ENCODE data around the gene NCOA7.
"Not testable (repeated sequence)": the region's sequence is repeated elsewhere in the genome, so short reads cannot be mapped to it uniquely, and the experiment has no call there.

NCOA7 gene

DNA sequence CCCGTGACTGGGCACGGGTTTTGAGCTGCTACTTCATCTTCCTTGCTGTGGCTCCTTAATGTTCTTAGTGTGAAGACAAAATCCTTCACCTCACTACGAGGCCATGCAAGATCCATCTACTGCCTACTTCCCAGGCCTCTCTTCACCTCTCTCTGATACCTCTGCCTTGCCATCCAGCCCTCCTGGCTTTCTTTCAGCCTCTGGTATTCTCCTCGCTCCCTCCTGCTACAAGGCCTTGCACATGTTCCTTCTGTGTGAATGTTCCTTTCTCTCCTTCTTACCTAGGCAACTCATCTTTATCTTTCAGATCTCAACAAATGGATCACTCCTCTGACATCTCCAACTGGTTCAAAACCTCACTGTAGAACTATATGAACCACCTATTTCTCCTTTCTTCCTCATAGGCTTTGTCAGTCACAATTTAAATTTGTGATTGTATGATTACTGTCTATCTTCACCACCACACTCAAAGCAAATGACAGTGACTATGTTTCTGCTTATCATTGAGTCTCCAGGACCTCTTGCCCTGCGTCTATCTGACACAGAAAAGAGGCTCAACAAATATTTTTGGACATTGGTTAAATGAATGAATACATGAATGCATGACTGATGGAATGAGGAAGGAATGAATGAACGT lies 21.5 kb upstream of the NCOA7 start:
- no peak overlapping the region for H3K4me3 ChIP-seq (ENCODE audit: low read length)
- TF ChIP-seq ZNF274 (IDR thresholded peaks at IDR 0.05; ENCODE audit: low read depth, low read length), result no peak

DNA sequence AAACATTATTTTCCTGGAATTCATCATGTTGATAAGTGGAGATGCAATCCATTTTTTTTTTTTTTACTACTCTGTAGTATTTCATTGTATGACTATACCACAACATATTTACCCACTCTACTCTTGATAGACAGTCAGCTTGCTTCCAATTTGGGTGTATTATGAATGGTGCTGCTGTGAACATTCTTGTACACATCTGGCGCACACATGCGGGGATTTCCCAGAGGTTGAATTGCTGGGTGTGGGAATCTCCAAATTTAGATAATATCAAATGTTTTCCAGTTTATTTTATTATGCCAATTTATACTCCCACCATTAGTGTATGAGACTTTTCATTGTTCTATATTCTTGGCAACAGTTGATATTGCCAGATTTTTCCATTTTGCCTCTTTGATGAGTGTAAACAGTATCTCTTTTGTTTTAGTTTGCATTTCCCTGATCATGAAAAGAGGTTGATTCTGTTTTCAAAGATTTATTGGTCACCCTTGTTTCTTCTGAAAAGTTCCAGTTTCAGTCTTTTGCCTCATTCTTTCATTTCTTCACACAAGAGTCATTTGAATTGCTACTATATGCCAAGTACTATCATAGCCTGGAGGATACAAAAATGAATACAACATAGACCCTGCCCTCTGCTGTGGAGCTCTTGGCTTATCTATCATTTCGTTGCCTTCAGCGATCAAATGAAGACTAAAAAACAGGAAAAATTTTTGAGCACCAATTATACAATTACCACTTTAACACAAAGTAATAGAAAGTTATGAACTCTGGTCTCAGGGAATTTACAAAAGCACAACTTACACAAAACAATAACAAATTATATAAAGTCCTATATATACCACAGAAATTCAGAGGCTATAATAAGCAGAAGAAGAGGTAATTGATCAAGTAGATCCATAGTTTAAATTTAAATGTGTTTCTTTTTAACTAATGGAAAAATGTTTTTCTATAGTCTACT lies 17.1 kb upstream of the NCOA7 start:
- H3K4me3 ChIP-seq (ENCODE audit: low read length), result no peak overlapping the region
- no peak for TF ChIP-seq ZNF274 (IDR thresholded peaks at IDR 0.05; ENCODE audit: low read depth, low read length)

DNA sequence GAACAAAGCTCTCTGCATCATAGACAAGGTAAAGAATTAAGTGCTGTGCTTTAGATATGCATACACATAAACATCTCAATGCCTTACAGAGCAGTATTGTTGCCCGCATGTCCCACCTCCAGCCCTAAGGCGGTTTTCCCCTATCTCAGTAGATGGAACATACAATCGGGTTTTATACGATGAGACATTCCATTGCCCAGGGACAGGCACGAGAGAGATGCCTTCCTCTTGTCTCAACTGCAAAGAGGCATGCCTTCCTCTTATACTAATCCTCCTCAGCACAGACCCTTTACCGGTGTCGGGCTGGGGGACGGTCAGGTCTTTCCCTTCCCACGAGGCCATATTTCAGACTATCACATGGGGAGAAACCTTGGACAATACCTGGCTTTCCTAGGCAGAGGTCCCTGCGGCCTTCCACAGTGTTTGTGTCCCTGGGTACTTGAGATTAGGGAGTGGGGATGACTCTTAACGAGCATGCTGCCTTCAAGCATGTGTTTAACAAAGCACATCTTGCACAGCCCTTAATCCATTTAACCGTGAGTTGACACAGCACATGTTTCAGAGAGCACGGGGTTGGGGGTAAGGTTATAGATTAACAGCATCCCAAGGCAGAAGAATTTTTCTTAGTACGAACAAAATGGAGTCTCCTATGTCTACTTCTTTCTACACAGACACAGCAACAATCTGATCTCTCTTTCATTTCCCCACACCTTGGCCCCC lies 14.5 kb upstream of the NCOA7 start:
- not testable (repeated sequence) for H3K4me3 ChIP-seq (ENCODE audit: low read length)

DNA sequence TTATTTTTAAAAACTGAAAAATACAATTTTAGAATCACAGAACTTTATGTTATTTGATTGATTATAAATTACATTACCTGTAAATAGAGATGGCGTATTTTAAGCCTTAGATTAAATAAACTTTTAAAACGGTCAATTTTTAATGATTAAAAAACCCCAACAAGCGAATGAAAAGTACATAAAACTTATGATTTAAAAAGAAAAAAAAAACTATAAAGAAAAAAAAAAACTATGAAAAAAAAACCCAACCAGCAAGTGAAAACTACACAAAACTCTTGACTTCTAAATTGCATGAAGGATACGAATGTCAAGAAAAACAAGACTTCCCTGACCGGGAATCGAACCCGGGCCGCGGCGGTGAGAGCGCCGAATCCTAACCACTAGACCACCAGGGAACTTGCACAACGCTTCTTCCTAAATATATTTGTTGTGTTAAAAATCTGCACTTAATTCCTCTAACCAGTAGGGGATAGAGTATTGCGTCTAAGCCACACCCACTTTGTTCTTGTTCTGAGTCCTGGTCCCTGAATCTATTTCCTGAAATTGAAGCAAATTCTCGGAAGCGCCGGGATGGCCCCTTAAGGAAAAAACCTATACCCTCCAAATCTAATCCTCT lies 10.7 kb upstream of the NCOA7 start:
- peak overlapping the region; percentile 98 for H3K4me3 ChIP-seq (ENCODE audit: low read length)
- TF ChIP-seq ZNF274 (IDR thresholded peaks at IDR 0.05; ENCODE audit: low read depth, low read length), result no peak

DNA sequence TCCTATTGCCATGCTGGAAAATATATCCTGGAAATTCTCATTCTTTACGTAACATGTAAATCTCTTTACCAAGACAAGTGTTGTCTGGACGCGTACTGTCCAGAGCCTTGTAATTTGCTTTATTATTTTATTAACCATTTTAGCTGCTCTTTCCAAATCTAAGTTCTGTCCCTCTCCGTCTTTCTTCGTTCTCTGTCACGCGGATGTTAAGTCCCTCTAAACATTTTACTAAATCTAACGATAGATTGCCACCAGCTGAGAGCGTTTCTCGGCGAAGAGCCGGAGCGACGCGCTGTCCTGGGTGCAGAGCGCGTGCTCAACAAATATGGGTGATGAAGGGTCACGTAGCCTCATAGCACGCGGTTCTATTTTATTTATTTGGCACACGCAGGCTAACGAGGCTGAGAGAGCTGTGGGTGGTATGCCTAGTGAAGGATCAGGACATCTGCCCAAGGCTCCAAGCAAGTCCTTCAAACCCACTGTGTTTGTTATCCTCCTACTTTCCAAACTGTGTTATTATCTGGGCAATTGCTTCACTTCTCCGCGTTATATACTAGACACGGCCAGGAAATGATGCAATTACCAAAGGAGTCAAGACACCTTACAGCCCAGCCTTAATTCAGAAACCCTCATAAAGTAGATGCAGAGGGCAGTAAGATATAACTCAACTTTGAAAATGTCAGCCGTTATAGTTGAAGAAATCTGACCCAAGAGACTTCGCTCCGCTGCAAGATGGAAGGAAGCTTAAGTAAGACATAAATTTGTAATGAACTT lies 10.0 kb upstream of the NCOA7 start:
- peak overlapping the region; percentile 98 for H3K4me3 ChIP-seq (ENCODE audit: low read length)
- no peak for TF ChIP-seq ZNF274 (IDR thresholded peaks at IDR 0.05; ENCODE audit: low read depth, low read length)

DNA sequence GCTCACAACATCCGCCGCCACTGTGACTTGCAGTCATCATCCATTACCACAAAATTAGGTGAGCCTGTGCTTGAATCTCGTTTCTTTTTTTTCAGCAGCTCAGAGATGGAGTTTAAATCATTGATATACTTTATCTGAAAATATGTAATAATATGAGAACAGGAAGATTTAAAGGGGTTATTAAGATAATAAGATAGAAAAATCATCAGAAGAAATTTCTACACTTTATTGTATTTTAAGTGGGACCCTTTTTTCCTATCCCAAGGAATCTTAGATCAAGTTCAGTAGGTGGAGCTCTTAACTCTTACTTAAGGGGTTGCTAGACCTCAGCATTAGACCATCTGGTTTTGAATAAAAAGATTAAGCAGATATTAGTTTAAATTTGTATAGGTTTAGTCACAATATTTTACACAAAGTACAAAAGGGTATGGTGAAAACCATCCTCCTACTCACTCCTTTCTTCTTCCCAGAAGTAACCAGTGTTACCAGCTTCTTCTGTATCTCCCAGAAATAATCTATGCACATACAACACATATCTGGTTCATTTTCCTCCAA lies 9.4 kb upstream of the NCOA7 start:
- peak overlapping the region; percentile 98 for H3K4me3 ChIP-seq (ENCODE audit: low read length)
- no peak for TF ChIP-seq ZNF274 (IDR thresholded peaks at IDR 0.05; ENCODE audit: low read depth, low read length)

DNA sequence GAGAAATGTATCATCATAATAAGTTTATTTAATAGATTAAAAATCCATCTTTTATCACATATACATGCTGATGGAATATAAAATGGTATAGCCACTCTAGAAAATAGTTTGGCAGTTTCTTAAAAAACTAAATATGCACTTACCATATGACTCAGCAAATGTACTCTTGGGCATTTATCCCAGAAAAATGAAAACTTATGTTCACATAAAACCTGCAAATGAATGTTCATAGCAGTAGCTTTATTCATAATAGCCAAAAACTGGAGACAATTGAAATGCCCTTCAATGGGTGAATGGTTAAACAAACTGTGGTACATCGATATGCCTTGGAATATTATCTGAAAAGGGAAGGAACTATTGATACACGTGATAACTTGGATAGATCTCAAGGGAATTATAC lies 6.4 kb upstream of the NCOA7 start:
- TF ChIP-seq ZNF274 (IDR thresholded peaks at IDR 0.05; ENCODE audit: low read depth, low read length), result no peak
- no peak overlapping the region for H3K4me3 ChIP-seq (ENCODE audit: low read length)

DNA sequence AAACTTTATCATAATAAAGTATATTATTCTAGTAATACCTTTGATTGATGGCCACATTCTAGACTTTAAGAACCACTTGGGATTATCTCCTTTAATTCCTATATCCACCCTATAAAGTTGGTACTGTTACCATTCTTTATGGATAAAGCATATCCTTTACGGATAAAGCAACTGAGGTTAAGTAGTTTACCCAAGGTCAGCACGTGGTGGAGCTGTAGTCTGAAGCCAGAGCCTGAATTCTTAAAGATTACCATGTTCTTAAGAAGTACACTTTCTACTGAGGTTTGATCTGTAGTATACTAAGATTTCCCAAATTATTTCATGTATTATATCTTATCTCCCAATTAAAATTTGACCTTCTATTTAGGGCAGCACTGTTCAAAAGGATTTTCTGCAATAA lies 3.0 kb upstream of the NCOA7 start:
- no peak overlapping the region for H3K4me3 ChIP-seq (ENCODE audit: low read length)
- TF ChIP-seq ZNF274 (IDR thresholded peaks at IDR 0.05; ENCODE audit: low read depth, low read length), result no peak

DNA sequence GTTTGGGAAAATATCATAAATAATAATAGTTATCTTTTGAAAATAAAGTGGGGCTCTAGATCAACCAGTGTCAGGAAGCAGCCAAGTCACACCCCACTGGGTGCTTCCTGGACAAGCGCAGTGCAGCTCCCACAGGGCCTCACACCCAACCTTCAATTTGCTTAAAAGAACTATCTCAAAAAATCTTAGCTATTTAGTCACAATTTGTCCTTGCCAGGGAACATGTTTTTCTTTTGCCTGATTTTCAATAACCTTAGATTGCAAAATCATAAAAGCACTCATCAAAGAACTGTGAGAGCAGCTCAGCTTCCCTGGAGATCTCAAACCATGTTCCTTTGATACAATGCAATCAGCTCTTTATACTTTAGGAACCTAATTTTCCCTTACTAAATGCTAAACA lies 1.6 kb upstream of the NCOA7 start:
- H3K4me3 ChIP-seq (ENCODE audit: low read length), result no peak overlapping the region
- TF ChIP-seq ZNF274 (IDR thresholded peaks at IDR 0.05; ENCODE audit: low read depth, low read length), result no peak

DNA sequence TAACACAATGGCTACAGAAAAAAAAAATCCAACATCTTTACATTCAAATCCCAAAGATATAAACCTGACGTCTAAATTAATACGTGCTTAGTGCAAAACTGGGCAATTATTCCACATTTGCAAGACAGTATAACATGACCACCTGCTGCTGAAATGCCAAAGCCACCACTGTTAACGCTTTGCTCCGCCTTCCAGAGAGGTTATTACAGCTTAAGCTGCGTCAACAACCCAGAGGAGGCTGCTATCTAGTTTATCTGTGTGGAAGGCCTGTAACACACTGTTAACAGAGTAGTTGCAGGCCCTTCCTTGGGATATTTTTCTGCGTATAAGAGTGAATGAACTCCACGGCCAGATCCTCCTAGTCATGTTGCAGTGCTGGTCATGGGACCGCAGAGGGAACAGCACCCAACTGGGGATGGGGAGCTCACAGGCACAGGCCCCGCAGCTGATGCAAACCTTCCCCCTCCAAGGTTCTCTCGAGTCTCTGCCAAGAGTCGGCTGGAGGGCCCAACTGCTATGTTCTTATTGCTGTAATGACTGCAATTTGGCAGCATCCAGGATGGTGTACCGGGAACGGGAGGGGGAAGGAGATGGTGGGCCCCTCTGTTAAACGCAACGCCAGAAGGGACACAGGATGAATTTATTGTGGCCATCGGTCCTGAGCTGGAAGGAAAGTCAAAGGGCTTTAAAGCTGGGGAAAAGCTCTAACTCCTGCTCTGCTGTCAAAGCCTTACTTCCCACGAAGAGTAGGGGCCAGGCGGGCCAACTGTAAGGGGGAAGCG lies 993 bp upstream of the NCOA7 start:
- peak overlapping the region; percentile 100; the same call in 1 of the 2 replicates for H3K4me3 ChIP-seq (ENCODE audit: low read length)

DNA sequence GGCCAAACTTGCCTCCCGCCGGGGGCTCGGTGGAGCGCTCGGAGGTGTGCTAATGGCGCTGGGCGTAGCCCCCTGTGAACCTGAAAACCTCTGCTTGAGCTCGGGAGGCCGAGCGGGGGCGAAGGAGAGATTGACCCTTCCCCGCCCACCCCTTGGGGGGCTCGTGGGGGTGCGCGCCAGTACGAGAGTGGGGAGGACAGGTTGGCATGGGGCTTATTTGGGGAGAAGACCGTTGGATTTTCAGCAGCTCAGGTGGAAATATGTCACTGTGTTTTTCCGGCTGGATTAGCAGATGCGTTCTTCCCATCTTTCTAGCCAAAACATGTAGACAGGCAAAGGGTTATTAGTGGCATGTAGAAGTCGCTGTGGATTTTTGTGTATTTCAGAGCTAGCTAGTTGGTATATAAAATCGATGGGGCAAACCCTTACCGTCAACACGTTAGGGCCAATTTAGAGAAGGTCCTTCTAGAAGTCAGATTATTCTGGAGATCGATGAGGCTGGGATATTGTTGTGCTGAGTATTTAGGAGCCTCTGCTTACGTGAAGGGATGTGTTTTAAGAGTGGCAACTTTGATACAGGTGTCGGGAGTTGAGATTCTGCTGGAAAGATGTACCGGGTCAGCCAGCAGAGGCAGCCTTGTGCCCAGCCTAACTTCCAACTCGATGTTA lies 525 bp downstream of the NCOA7 start:
- TF ChIP-seq ZNF274 (IDR thresholded peaks at IDR 0.05; ENCODE audit: low read depth, low read length), result no peak
- peak overlapping the region; percentile 100 for H3K4me3 ChIP-seq (ENCODE audit: low read length)

More for the DNA sequence above, 993 bp upstream of the NCOA7 start:
- no peak for TF ChIP-seq ZNF274 (IDR thresholded peaks at IDR 0.05; ENCODE audit: low read depth, low read length)

DNA sequence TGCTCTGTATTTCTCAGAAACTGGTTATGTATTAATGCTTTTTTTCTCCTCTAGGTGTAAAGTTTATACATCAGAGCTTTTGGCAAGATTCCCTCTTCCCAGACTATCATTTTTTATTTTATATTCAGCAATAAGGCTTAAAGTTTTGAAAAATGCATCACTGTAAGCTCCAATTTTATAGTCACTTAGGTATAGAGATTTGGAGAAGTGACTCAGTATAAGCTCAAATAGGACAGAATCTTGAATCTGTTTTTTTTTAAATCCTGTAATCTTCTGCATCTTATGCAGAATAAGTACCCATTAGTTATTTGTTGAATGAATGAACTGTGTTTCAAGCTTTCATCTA lies 1.0 kb downstream of the NCOA7 start:
- no peak for TF ChIP-seq ZNF274 (IDR thresholded peaks at IDR 0.05; ENCODE audit: low read depth, low read length)
- peak overlapping the region; percentile 100 for H3K4me3 ChIP-seq (ENCODE audit: low read length)

Measured in GM08714 (cell line).